ENCODE measurements around the gene CCDC142. TPM values are rescaled to one million over a fixed set of nuclear protein-coding genes. Genes with fewer than 3 reads are reported as not detected.

CCDC142 gene
- total RNA-seq, 1 experiment from 2014 or later = 13.9 TPM

DNA sequence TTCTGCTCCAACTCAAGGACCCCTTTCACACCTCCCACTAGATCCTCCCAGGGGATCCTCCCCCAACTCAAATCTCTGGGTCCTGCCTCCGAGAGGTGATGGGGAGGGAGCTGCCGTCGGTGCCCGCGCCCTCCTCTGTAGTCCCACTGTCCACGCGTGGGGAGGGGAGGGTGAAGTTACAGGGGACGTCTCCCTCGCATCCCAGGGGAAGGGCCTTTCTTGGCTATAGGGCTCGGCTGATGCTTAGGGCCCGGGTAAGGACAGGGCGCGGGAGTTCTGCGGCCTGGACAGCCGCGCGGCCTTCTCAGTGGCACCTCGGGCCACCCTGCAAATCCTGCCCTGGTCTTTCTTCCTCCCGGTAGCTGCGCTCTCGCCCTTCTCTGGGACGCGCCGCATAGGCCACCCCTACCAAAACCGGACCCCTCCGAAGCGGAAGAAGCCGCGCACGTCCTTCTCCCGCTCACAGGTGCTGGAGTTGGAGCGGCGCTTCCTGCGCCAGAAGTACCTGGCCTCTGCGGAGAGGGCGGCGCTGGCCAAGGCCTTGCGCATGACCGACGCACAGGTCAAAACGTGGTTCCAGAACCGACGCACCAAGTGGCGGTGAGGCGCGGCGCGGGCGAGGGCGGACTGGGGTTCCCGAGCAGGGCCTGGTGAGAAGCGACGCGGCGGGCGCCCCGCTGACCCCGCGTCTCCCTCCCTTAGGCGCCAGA, 32.6 kb upstream of the CCDC142 start:
- in situ Hi-C loops (cut with HindIII; ENCODE audit: low pct_unique_long_range_greater_than_20kb, low sequenced_read_pairs) = no loop called here
- no peak for DNase-seq (ENCODE audit: low read depth, low spot score)

DNA sequence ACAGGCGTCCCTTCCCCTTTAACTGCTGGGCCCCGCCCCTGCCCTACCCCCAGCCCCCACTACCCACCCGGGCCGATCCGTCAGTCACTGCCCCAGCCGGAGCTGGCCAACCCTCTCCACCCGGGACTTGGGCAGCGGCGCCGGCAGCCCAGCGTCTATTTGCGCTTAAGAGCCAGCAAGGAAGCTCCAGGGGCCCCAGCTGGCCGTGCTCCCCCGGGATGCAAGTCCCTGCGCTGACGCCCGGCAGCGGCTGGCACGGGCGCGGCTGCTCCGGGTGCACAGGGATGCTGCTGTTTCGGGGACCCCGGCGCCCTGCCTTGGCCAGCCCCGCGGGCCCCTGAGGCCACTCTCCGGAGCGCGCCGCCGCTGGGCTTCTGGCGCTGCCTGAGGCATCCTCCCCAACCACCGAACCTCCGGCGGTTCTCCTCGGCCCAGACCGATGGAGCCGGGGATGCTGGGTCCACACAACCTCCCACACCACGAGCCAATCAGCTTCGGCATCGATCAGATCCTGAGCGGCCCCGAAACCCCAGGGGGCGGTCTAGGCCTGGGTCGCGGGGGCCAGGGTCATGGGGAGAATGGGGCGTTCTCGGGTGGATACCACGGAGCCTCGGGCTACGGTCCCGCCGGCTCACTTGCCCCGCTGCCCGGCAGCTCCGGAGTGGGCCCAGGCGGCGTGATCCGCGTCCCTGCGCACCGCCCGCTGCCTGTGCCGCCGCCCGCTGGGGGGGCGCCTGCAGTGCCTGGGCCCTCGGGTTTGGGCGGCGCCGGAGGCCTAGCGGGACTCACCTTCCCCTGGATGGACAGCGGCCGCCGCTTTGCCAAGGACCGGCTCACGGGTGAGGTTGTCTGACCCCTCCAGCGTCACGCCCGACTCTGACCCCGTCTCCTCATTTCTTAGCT, 31.8 kb upstream of the CCDC142 start, which contains the start of gene TLX2:
TSS of gene TLX2 (plus strand) at position 83 of the 903 bp plus-strand sequence. CDS start at position 440, 357 bp downstream.
- no peak for DNase-seq (ENCODE audit: low read depth, low spot score)
- in situ Hi-C loops (cut with HindIII; ENCODE audit: low pct_unique_long_range_greater_than_20kb, low sequenced_read_pairs) = no loop called here

DNA sequence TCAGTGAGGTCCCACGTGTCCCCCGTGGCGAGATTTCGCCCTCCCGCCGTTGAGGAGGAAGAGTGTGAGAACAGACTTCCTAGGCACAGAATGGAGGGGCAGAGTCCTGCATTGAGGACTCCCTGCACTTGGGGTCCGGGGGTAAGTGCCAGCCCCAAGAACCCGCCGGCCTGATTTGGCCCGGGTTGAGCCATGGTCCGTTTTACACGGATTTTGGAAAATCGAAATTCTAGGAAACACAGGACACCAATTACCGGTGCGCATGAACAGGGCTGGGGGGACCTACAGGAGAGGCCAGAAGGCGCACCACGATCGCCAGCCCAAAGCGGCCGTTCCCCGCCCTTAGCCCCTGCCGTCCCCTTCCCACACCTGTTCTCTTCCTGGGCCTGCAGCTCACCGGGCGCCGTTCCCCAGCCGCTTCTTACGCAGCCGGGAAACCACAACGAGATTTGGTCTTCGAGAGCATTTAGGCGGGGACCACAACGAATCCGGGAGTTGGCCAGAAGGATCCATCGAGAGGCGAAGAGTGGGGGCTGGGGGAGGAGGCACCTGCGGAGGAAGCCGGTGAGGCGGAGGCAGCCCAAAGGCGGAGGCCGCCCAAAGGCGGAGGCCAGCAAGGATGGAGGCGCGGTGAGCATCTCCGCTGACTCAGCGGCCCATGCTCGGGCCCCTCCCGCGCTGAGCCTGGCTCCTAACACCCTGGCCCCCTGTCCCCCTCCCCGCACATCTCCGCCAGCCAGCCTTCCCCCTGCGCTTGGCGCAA, 31.0 kb upstream of the CCDC142 start:
- in situ Hi-C loops (cut with HindIII; ENCODE audit: low pct_unique_long_range_greater_than_20kb, low sequenced_read_pairs) = no loop called here
- DNase-seq (ENCODE audit: low read depth, low spot score) = no peak

DNA sequence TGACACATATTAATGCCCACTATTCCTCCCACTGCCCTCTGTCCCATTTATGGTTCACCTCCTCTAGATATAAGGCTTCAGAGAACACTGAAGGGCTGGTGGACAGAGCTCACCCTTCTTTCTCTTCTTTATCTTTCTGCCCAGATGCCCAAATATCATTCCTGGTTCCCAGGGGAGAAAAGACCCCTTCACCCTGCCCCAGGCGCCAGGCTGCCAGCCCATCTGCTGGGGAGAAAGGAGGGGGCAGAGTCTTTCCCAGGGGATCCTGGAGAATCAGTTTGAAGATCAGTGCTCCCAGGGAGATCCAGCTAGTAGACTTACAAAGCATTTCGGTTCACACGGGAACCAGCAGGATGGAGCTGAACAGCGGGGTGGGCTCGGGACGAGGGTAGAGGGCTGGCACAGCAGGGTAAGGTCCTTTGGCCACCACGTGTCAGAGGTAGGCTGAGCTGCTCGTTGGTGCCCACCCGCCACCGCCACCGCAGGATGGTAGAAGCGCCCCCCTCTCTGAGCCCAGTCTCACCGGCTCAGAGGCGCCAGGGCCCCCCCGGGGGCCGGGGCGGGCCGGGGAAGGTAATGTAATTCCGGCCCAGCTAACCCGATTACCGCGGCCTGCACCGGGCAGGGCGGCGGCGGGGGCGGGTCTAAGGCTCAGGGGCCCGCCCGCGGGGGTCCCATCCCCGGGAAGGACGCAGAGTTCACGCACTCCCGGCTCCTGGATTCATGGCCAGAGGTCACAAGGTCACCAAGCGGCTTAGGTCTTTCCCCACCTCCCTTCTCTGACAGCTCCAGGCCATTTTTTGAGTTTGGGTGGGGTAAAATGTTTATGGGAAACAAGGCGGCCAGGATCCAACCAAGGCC, 30.2 kb upstream of the CCDC142 start:
- no peak for DNase-seq (ENCODE audit: low read depth, low spot score)
- in situ Hi-C loops (cut with HindIII; ENCODE audit: low pct_unique_long_range_greater_than_20kb, low sequenced_read_pairs) = no loop called here

DNA sequence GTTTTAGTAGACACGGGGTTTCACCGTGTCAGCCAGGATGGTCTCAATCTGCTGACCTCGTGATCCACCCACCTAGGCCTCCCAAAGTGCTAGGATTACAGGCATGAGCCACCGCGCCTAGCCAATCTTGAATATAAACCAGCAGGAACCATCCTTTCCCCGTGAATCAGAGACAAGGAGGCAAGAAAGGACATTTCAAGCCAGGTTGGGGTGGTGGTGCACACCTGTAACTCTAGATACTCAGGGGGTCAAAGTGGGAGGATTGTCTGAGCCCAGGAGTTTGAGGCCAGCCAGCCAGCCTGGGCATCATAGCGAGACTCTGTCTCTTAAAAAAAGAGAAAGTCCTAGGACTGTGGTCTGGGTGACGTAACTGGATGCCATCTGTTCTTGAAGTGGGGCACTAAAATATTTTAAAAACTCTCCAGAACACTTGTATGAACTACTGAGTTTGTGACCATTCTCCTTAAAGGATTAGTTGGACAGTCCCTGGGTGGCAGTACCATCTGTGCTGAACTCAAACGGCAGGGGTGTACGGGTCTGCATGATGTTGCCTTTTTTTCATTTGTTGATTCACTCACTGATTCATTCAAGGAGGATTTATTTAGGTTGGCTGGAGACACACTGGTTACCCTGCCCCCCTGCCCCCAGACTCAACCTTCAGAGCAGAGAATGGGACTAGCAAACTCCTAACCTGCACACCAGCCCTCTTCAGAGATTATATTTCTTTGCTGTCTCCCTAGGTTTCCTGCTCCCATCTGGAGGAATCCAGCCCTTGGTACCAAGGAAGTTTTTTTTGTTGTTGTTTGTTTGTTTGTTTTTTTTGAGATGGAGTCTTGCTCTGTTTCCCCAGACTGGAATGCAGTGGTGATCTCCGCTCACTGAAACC, 28.5 kb upstream of the CCDC142 start:
- in situ Hi-C loops (cut with HindIII; ENCODE audit: low pct_unique_long_range_greater_than_20kb, low sequenced_read_pairs) = no loop called here
- no peak for DNase-seq (ENCODE audit: low read depth, low spot score)

DNA sequence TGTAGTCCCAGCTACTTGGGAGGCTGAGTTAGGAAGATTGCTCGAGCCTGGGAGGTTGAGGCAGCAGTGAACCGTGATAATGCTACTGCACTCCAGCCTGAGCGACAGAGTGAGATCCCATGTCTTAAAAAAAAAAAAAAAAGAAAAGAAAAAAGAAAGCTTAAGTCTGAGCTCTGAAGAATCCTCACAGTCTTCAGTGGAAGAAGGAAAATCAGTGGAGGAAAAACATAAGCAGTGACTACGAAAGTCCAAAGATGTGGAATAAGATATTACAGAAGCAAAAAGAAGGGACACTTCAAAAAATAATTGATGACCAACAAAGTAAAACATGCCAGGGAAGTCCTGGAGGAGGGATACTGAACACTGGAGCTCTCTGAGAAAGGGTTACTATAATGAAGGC, 27.5 kb upstream of the CCDC142 start:
- DNase-seq (ENCODE audit: low read depth, low spot score) = no peak
- in situ Hi-C loops (cut with HindIII; ENCODE audit: low pct_unique_long_range_greater_than_20kb, low sequenced_read_pairs) = no loop called here

DNA sequence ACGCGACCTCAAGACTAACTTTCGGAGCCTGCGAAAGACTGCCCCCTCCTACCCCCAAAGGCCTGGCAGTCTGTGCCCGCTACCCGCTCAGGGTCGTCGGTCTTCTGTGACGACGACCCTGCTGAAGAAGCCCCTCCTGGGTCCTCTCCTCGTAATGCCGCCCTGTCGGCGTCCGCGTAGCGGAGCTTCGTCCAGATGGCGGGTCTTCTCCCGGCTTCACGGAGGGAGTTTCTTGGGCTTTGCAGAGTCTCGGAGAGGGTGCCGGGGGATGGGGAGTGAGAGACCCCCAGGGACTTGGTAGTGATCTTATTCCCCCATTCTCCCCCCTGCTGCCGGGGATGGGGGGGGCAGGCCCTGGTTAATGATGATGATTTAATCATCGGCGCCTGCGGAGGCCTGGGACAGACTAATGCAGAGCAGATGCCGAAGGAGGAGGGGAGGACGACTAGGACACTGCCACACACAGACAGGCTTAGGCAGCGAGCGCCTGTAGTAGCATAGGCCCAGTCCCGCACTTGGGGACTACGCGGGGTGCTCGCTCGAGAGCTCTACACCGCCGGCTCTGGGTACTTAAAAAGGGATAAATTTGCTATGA, 25.2 kb upstream of the CCDC142 start:
- in situ Hi-C loops (cut with HindIII; ENCODE audit: low pct_unique_long_range_greater_than_20kb, low sequenced_read_pairs) = no loop called here
- DNase-seq (ENCODE audit: low read depth, low spot score) = peak; percentile 58

DNA sequence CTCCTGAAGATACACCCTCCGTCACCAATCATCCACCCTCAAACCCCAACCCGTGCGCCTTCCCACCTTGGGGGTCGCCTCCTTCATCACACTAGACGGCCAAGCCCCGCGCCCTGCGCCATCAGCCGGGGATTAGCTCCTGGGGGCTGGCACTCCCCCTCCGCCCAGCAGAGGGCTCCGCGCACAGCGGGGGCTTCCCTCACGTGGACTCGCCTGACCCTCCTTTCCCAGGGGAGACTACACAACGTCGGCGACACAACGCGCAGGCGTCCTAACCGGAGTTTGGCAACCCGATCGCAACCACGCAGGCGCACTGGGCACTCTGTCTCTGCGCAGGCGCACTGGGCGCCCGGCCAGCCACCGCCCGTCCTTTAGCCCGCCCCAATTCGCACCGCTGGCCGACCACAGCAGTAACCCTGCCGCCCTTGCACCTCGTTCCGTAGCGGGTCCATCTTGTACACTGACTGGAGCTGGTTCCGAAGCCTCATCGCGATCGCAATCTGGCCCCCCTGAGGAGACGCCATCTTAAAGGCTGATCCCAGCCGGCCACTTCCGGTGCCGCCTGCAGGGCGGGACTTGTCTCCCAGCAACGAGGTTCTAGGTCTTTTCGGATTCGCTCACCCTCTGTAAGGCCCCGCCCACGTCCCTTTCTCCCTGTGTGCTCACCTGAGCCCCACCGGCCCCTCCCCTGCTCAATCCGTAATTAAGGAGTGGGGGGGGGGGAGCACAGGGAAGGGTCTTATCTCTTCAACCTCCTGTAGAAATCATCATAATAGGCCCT, 24.5 kb upstream of the CCDC142 start, which contains the start of gene PCGF1:
TSS of gene PCGF1 (minus strand) at position 551 of the 781 bp plus-strand sequence. CDS start at position 524, 27 bp downstream.
- DNase-seq (ENCODE audit: low read depth, low spot score) = peak; percentile 99
- in situ Hi-C loops (cut with HindIII; ENCODE audit: low pct_unique_long_range_greater_than_20kb, low sequenced_read_pairs) = no loop called here

DNA sequence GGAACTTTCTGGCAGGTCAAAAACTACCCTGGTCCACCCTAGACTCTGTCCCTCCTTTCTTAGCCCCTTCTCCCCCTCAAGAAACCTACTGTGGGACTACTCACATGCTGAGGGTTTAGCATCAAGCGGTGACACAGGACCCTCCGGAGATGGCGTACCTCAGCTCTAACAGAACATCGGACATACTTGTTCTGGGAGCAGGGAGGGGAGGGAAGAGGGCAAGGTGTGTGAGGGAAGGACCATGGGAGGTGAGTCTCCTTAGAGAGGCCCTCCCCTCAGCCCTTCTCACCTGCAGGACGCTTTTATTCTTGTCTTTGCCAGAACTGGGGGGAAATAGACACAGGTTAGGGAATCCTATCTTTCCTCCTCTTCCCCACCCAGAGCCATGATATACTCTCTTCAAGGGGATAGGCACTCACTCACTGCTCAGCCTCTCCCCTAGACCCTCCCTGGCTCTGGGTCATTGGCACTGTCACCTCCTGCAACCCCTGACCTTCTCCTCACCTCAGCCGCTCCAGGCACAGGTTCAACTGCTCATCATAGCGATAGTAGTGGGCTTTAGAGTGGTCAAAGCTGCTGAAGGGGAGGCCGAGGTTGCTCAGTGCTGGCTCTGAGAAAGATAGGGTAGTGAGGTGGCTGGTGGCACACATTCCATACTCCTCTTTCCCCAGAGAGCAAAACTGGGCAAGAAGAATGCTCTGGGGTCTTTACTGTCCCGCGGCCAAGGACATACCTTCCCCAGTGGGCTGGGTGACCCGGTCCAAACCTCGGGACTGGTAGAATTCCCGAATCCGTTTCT, 22.8 kb upstream of the CCDC142 start:
- DNase-seq (ENCODE audit: low read depth, low spot score) = peak; percentile 11
- in situ Hi-C loops (cut with HindIII; ENCODE audit: low pct_unique_long_range_greater_than_20kb, low sequenced_read_pairs) = no loop called here

DNA sequence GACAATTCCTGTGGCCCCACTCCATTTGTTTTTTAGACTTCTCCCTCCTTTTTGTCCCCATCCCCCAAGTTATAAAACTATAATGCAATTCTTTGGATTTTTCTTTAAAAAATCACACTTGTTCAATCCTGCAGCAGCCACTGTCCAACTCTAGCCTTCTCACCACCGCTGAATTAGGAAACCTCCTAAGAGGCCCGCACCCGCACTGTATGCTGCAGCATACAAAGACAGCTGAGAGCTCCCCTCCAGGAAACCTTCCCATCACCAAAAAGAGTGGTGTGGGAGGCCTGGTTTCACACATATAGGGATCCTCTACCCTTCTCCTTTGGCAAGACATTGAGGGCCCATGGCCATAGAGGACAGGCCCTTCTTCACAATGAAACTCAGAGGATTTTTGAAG, 21.8 kb upstream of the CCDC142 start:
- in situ Hi-C loops (cut with HindIII; ENCODE audit: low pct_unique_long_range_greater_than_20kb, low sequenced_read_pairs) = no loop called here
- DNase-seq (ENCODE audit: low read depth, low spot score) = peak; percentile 10

DNA sequence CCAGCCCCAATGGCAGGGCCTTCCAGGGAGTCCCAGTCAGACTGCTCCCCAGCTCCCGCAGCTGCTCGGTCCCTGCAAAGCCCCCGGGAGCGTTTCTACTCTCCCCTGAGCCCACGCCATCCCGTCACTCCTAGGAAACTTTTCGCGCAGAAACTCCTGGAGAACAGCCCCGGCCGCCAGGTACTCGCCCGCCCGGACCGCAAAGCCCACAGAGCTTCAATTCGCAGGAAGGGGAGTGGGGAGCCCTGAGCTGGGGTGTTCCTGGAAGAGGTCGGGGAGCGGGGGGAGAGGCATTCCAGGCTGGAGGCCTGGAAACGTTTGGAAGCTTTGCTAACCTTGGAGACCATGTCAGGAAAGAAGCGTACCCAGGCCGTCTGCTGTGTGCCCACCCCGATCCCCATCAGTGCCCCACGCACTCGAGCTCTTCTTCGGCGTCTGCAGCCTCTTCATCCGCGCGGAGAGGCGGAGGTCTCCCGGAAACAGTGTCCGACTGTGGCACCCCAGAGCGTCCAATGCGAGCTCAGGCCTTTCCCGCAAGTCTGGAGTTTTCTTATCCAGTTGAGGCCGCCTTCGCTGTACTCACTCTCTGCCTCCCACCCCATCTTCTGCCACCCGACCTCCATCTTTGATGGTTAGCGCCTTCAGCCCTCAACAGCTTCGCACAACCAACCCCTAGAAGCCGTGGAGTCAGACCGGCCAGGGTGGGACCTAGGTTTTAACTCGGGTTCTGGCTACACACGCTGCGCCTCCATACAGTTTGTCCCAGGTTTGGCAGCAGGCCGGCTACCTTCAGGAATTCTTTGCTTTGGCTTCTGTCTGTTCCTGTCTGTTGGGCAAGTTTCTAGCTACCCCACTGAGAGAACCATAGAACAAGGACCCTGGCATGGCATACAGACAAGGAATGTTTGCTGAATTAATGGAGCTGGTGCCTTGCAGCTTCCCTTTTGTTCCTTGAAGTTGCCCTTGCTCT, 21.0 kb upstream of the CCDC142 start:
- in situ Hi-C loops (cut with HindIII; ENCODE audit: low pct_unique_long_range_greater_than_20kb, low sequenced_read_pairs) = no loop called here

DNA sequence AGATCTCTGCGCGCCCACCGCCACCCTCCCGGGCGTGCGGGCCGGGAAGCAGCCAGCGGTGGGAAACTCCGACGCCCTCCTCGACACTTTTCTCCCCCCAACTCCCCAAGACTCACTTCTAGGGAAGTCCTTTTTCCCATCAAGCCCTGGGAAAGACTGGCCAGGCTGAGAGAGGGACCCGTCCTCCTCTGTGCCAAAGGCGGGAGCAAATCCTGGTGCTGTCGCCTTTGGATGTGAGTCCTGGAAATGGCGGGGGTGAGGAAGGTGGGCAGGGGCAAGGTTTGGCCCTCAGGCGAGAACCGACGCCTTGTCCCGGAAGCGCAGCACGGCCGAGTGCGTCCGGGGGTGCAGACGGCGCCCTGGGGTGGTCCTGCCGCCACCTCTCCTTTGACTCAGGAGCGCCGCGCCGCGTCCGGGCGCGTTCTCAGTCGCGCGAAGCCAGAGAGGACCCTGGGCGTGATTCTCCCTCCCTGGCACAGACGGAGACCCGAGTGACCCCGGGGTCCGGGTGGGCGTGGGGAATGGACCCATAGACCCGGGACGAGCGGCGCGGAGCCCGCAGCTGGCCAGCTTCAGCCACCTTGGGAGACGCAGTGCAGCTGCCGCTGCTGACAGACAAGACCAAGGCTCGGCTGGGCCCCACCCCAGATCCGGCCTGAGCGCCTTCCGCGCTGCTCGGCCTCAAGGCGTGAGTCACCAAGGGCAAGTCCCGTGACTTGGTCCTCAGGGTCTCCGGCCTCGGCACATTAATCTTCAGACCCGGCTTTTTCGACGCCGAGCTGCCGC, 20.1 kb upstream of the CCDC142 start:
- peak; percentile 84 for DNase-seq (ENCODE audit: low read depth, low spot score)
- in situ Hi-C loops (cut with HindIII; ENCODE audit: low pct_unique_long_range_greater_than_20kb, low sequenced_read_pairs) = no loop called here

More for the DNA sequence above, 21.0 kb upstream of the CCDC142 start:
- peak; percentile 33 for DNase-seq (ENCODE audit: low read depth, low spot score)

Measured in SK-MEL-5 (cell line).